Measurements from ENCODE around the gene CER1.
"Not testable (repeated sequence)": the region's sequence is repeated elsewhere in the genome, so short reads cannot be mapped to it uniquely, and the experiment has no call there.

CER1 gene

GRCh38 chr9:14713187-14713767 is 9.3 kb downstream of the CER1 start:
- DNase-seq: no peak

GRCh38 chr9:14710804-14711203 is 11.7 kb downstream of the CER1 start:
- DNase-seq: no peak

DNA sequence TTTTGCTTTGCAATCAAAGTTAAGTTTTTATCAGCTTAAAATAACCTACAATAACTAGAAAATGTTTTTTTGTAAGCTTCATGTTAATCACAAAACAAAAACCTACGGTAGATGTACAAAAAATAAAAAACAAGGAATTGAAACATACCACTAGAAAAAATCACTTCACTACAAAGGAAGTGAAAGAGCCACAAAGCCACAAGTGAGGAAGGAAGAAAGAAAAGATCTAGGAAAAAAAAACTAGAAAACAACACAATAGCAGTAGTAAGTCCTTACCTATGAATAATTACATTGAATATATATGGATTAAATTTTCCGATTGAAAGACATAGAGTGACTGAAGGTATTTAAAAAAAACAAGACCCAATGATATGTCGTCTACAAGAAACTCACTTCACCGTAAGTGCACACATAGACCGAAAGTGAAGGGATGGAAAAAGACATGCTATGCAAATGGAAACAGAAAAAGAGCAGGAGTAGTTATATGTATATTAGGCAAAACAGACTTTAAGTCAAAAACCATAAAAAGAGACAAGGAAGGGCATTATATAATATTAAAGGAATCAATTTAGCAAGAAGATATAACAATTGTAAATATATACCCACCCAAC is 15.9 kb downstream of the CER1 start:
- DNase-seq: no peak

GRCh38 chr9:14705079-14705478 is 17.5 kb downstream of the CER1 start:
- DNase-seq: no peak

- no peak for DNase-seq
These were observed 18.3 kb downstream of the CER1 start for GRCh38 chr9:14704281-14704680.

GRCh38 chr9:14702200-14702720 is 20.3 kb downstream of the CER1 start:
- no peak for DNase-seq

DNA sequence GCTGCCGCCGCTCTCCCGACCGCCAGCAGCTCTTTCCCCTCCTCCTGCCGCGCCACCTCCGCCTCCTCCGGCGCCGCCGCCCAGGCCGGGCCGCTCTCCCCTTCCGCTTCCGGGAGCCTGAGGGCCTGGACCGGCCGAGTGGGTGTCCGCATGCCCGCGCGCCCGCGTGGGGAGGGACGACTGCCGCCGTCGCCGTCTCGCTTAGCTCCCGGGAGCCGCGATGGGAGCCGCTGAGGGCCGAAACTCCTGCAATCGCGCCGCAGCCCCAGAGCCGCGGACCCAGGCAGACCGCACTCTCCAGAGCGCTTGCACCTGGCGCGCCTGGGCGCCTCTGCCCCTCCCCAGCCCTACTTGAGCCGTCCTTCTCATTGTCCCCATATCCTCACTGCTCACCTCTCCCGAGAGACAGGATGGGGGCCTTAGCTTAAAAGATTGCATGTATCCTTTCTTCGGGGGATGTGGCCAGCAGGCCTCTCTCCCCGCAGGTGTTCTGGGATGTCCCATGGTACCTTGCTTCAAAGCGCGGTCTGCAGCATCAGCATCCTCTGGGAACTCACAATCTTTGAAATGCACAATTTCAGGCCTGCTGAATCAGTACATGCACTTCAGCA is 29.2 kb downstream of the CER1 start, which contains the start of gene ZDHHC21:
Gene ZDHHC21, minus strand, starts transcription at position 182 of the 611 bp plus-strand sequence. CDS start 19,092 bp downstream, outside the sequence.
- DNase-seq: peak; percentile 58 to 71

GRCh38 chr9:14692470-14693250 is 29.9 kb downstream of the CER1 start:
- DNase-seq: peak in 1 of 2 donors; percentile 38

DNA sequence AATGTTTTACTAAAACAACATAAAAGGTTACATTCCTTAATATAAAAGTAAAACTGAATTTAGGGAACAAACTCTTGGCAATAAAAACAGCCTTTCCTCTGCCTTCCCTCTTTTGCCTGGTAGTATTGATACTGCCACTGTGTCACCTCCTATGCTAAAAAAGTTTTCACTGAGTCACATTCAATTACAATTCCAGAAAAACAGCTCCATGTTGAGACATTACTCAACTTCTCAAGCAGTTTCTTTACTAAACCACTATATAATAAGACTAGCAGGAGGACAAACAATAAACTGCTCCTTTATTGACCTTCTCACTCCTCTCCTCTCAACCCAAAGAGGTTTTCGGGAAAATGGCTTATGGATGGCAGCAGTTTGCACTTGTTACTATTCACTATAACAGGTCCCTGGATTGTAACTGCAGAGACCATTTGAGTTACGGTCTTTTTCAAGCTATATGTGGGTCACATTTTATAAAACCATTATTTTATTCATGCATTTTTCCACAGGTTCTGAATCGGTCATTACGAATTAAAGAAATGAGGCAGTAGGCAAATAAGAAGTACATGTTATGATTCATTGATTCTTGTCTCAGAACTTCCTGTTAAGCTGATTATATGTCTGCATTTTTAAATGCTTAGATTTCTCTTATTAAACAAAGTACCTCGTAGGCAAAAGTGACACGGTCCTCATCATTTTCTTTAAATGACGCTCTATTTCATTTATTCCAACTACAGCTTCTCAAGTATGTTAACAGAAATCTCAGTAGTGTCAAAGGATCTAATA is 31.4 kb downstream of the CER1 start:
- no peak for DNase-seq

- DNase-seq: no peak
These were observed 35.4 kb downstream of the CER1 start for GRCh38 chr9:14687042-14687719.

DNA sequence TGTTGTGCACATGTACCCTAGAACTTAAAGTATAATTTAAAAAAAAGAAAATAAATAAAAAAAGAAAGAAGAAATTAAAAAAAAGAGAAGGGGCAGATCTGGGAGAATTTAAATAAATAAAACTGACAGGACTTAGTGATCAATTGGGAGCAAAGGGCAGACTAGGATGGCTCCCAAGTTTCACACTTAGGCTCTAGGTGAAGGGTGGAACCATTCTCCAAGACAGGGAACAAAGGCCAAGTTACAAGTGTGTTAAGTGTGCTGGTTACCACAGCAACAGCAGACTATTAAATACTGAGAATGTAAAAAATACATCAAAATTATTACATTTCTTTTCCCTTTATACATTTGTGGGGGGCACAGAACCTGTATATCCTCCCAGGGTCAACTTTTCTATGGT is 36.4 kb downstream of the CER1 start:
- no peak for DNase-seq

DNA sequence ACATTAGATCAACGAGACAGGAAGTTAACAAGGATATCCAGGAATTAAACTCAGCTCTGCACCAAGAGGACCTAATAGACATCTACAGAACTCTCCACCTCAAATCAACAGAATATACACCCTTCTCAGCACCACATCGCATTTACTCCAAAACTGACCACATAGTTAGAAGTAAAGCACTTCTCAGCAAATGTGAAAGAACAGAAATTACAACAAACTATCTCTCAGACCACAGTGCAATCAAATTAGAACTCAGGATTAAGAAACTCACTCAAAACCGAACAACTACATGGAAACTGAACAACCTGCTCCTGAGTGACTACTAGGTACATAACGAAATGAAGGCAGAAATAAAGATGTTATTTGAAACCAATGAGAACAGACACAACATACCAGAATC is 39.9 kb downstream of the CER1 start:
- DNase-seq: not testable (repeated sequence)

GRCh38 chr9:14678776-14679175 is 43.8 kb downstream of the CER1 start:
- DNase-seq: no peak

DNA sequence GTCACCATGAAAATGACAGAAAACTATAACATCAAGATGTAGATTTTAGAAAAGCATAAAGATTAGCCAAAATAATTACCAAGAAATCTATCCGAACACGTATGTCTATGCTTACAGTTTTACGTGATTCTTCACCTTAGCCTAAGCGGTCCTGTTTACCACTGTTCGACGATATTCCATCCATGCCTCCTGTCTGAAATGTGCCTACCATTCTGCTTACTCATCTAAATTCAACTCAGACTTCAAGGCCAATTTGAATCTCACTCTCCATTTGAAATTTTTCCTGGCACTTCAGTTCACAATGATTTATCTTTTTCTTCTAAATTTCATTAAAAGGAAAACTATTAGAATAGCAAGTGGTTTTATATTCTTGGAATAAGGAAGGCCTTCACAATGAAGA is 44.7 kb downstream of the CER1 start:
- no peak for DNase-seq

- no peak for DNase-seq
These were observed 45.1 kb downstream of the CER1 start for GRCh38 chr9:14677396-14677795.

GRCh38 chr9:14674630-14675029 is 47.9 kb downstream of the CER1 start:
- DNase-seq: no peak

DNA sequence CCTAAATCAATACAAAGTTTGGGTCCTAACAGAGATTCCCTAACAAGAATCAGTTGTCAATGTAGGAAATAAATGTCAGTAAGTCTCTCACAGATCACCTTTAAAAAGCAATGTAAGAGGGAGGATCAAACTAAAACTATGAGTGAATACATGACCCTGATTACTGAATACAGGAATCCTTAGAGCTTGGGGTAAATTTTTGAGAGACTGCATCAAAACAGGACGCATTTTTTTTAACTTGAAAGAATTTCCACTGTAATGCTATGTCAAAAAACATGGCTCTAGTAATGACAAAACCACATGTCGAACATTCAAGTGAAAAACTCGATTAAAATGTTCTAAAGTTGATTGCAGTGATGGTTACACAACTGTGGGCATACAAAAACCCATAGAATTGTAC is 51.2 kb downstream of the CER1 start:
- DNase-seq: no peak

GRCh38 chr9:14670718-14671117 is 51.8 kb downstream of the CER1 start:
- DNase-seq: no peak
